HCT116 (cell line): ENCODE data around the gene TTC9B. TPM values are rescaled to one million over a fixed set of nuclear protein-coding genes. Genes with fewer than 3 reads are reported as not detected.

Experiments used
- ATAC-seq: fragments of 200-7000 bp; cut with Tn5 transposase; 2 replicates; pipeline ENCODE4 v1.9.1; 2020; ENCODE audit warnings: mild to moderate bottlenecking, moderate library complexity
- BruUV-seq: library from RNA; stranded (reverse); fragments of 400-500 nt; replicated peaks from 2 replicates; lab custom pipeline; 2021; lab: Mats Ljungman, UMichigan
- CTCF ChIA-PET: fragments of 300-600 bp; sonication (Branson Sonifier 250); formaldehyde crosslinking; loops from one replicate; lab custom pipeline; 2021; ENCODE audit warnings: antibody characterized with exemption; lab: Charles Lee
- POLR2A ChIA-PET: fragments of 300-600, 350-600 bp; sonication (Branson Sonifier 250); formaldehyde crosslinking; loops from one replicate; lab custom pipeline; 2021; ENCODE audit warnings: antibody characterized with exemption; lab: Charles Lee
- RAD21 ChIA-PET, 2 experiments: fragments of 300-600 bp; sonication (Branson Sonifier 250); formaldehyde crosslinking; loops; one replicate each; lab custom pipeline; 2023; ENCODE audit warnings: low total read pairs in 2 of 2; ENCODE audit not compliant: uncharacterized antibody in 2 of 2, unreplicated experiment in 2 of 2, low non-redundant PET in 1 of 2; lab: Charles Lee
- DNase-seq: peaks from one replicate; pipeline ENCODE4 v3.0.0-alpha.2; 2010; ENCODE audit warnings: low read depth, low spot score
- H2AFZ ChIP-seq: fragments of 200-600 bp; shearing (Covaris generic), sonication (generic); 2 replicates; pipeline ENCODE4 v1.6.1; 2017; ENCODE audit warnings: low read depth, mixed run types, mixed read lengths, antibody characterized with exemption, low read length; ENCODE audit not compliant: poor library complexity, severe bottlenecking
- H3K27ac ChIP-seq: 2 replicates; pipeline ENCODE4 v1.5.1; 2012; ENCODE audit warnings: low read depth, low read length
- H3K27me3 ChIP-seq: fragments of 200-600 bp; sonication (generic); 2 replicates; pipeline ENCODE4 v1.6.1; 2016; ENCODE audit warnings: mixed run types, low read length, mixed read lengths; ENCODE audit not compliant: insufficient read depth
- H3K36me3 ChIP-seq, 2 experiments: fragments of 200-500 bp in 1 of 2; fragments of 200-600 bp in 1 of 2; sonication (Bioruptor generic) in 1 of 2; sonication (generic) in 1 of 2; 2 replicates each; pipeline versions ENCODE4 v1.5.1 to v1.6.1; 2014 to 2016; ENCODE audit warnings: low read length in 2 of 2, inconsistent platforms in 1 of 2, mixed read lengths in 1 of 2, mixed run types in 1 of 2; ENCODE audit not compliant: insufficient read depth in 2 of 2, control insufficient read depth in 1 of 2
- H3K4me1 ChIP-seq, 2 experiments: fragments of 200-600 bp in 1 of 2; sonication (generic) in 1 of 2; 2 replicates each; pipeline versions ENCODE4 v1.5.1 to v1.6.1; 2012 to 2017; ENCODE audit warnings: low read length in 2 of 2, inconsistent platforms in 1 of 2, mild to moderate bottlenecking in 1 of 2, mixed read lengths in 1 of 2, mixed run types in 1 of 2, moderate library complexity in 1 of 2; ENCODE audit not compliant: insufficient read depth in 2 of 2, control insufficient read depth in 1 of 2
- H3K4me2 ChIP-seq: fragments of 200-600 bp; sonication (generic); 2 replicates; pipeline ENCODE4 v1.6.1; 2017; ENCODE audit warnings: mixed run types, low read length, mixed read lengths
- H3K4me3 ChIP-seq, 2 experiments: fragments of 200-600 bp in 1 of 2; sonication (generic) in 1 of 2; replicated peaks in 1 of 2; 2 replicates each; pipeline ENCODE4 v1.5.1; 2011 to 2016; ENCODE audit warnings: low read length in 2 of 2, control low read depth in 1 of 2, low read depth in 1 of 2, mild to moderate bottlenecking in 1 of 2, mixed read lengths in 1 of 2, mixed run types in 1 of 2
- H3K79me2 ChIP-seq: fragments of 200-600 bp; sonication (generic); 2 replicates; pipeline ENCODE4 v1.6.1; 2017; ENCODE audit warnings: mild to moderate bottlenecking, mixed run types, low read length, moderate library complexity, mixed read lengths; ENCODE audit not compliant: insufficient read depth
- H3K9ac ChIP-seq: fragments of 200-600 bp; sonication (generic); 2 replicates; pipeline ENCODE4 v1.6.1; 2016; ENCODE audit warnings: low read length, mixed read lengths
- H3K9me2 ChIP-seq: fragments of 200-600 bp; sonication (generic), shearing (Covaris generic); 2 replicates; pipeline ENCODE4 v1.6.1; 2017; ENCODE audit warnings: mixed run types, mild to moderate bottlenecking, moderate library complexity; ENCODE audit not compliant: insufficient read depth
- H3K9me3 ChIP-seq, 2 experiments: fragments of 200-500 bp in 1 of 2; fragments of 200-600 bp in 1 of 2; sonication (Bioruptor generic) in 1 of 2; sonication (generic) in 1 of 2; 2 replicates each; pipeline ENCODE4 v1.6.1; 2014 to 2017; ENCODE audit warnings: low read length in 2 of 2, mixed read lengths in 2 of 2, inconsistent platforms in 1 of 2, low read depth in 1 of 2, mild to moderate bottlenecking in 1 of 2, mixed run types in 1 of 2, moderate library complexity in 1 of 2; ENCODE audit not compliant: control insufficient read depth in 1 of 2, insufficient read depth in 1 of 2
- H4K20me1 ChIP-seq: fragments of 200-600 bp; sonication (generic), shearing (Covaris generic); 2 replicates; pipeline ENCODE4 v1.6.1; 2017; ENCODE audit warnings: mixed run types, mild to moderate bottlenecking, moderate library complexity; ENCODE audit not compliant: insufficient read depth
- EGR1 ChIP-seq: IDR thresholded peaks from 2 replicates; pipeline ENCODE4 v1.6.1; 2012; ENCODE audit warnings: low read depth
- ELF1 ChIP-seq: IDR thresholded peaks from 2 replicates; pipeline ENCODE4 v1.6.1; 2012; ENCODE audit warnings: low read depth, borderline replicate concordance
- EZH2phosphoT487 ChIP-seq: fragments of 200-600 bp; IDR thresholded peaks from 2 replicates; pipeline ENCODE4 v1.6.1; 2018; ENCODE audit warnings: antibody characterized with exemption, borderline replicate concordance
- FOSL1 ChIP-seq: IDR thresholded peaks from 2 replicates; pipeline ENCODE4 v1.6.1; 2012; ENCODE audit warnings: low read depth
- JUND ChIP-seq: IDR thresholded peaks from 2 replicates; pipeline ENCODE4 v1.6.1; 2012
- POLR2A ChIP-seq: IDR thresholded peaks from 2 replicates; pipeline ENCODE4 v1.7.0; 2011; ENCODE audit warnings: borderline replicate concordance; ENCODE audit not compliant: insufficient read depth, insufficient read length; ENCODE audit errors: extremely low read depth
- POLR2AphosphoS5 ChIP-seq: IDR thresholded peaks from 2 replicates; pipeline ENCODE4 v1.6.1; 2011; ENCODE audit warnings: mild to moderate bottlenecking, low read depth, low read length, moderate library complexity
- SP1 ChIP-seq: IDR thresholded peaks from 2 replicates; pipeline ENCODE4 v1.6.1; 2012; ENCODE audit warnings: low read depth
- SRF ChIP-seq: IDR thresholded peaks from 2 replicates; pipeline ENCODE4 v1.6.1; 2012; ENCODE audit warnings: low read depth
- YY1 ChIP-seq: IDR thresholded peaks from 2 replicates; pipeline ENCODE4 v1.6.1; 2011; ENCODE audit warnings: low read length, low read depth, moderate library complexity, mild to moderate bottlenecking; ENCODE audit not compliant: insufficient replicate concordance; ENCODE audit errors: extremely low read depth
- ZFX ChIP-seq: fragments of 450-650 bp; IDR thresholded peaks from 2 replicates; pipeline ENCODE4 v1.6.1; 2017
- intact Hi-C: fragments of 100-400 bp; cut with micrococcal nuclease; formaldehyde crosslinking; loops from 2 replicates; pipeline ENCODE4 v1.10.0; 2022
- total RNA-seq: library from RNA; stranded (reverse); gene quantifications from one replicate; pipeline ENCODE4 v1.2.1, GENCODE V29; 2021; ENCODE audit not compliant: unreplicated experiment
- TF ChIP-seq, protein P1 (sequence below): IDR thresholded peaks from 2 replicates; pipeline ENCODE4 v1.6.1; 2011; ENCODE audit warnings: mild to moderate bottlenecking, low read length, moderate library complexity; ENCODE audit not compliant: insufficient replicate concordance; ENCODE audit errors: extremely low read depth
- TF ChIP-seq, protein P2 (sequence below): IDR thresholded peaks from 2 replicates; pipeline ENCODE4 v1.6.1; 2012
- TF ChIP-seq, protein P3 (sequence below): IDR thresholded peaks from 2 replicates; pipeline ENCODE4 v1.6.1; 2012; ENCODE audit warnings: low read depth

The TTC9B gene
- total RNA-seq, 1 experiment from 2014 or later: 1.7 TPM

DNA sequence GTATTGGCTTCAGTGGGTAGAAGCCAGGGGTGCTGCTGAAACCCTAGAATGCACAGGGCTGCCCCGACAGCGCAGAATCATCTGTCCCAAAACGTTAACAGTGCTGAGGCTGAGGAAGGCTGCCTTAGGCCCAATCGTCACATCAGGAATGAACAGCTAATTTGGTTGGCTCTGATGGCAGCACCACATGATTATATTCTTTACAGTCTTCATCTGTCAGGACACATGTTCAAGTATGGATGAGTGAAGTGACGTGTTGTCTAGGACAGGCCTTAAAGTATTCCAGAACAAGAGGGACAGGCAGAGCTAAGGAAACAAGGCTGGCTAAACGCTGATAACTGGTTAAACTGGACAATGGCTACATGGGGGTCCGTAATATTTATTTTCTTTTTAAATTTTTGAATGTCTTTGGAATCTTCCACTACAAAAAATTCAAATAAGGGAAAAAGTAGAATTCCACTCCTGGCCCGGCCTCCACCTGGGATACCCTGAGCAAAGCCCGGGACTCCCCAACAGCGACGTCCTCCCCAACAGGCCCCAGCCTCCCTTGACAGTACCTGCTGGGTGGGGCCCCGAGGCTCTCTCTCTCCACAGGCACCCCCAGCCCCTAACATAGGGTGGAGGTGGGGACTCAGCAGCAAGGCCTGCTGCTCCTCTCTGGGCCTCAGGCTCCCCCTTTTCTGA, 23.1 kb upstream of the TTC9B start:
- BruUV-seq: no TSS peak
- no peak overlapping the region for H2AFZ ChIP-seq
- ATAC-seq (no peak), DNase-seq (no peak)
- H3K9me3 ChIP-seq: no peaks in the 10 kb centered on the region
- H3K4me1 ChIP-seq: no peaks in the 10 kb centered on the region
- H3K4me3 ChIP-seq: no peak overlapping the region
- H3K27me3 ChIP-seq: no peaks in the 10 kb centered on the region
- peaks cover 2 to 11% of the 10 kb centered on the region in 2 experiments; a peak in 3 of 4 replicates for H3K36me3 ChIP-seq
- TF ChIP-seq, protein P1, sequence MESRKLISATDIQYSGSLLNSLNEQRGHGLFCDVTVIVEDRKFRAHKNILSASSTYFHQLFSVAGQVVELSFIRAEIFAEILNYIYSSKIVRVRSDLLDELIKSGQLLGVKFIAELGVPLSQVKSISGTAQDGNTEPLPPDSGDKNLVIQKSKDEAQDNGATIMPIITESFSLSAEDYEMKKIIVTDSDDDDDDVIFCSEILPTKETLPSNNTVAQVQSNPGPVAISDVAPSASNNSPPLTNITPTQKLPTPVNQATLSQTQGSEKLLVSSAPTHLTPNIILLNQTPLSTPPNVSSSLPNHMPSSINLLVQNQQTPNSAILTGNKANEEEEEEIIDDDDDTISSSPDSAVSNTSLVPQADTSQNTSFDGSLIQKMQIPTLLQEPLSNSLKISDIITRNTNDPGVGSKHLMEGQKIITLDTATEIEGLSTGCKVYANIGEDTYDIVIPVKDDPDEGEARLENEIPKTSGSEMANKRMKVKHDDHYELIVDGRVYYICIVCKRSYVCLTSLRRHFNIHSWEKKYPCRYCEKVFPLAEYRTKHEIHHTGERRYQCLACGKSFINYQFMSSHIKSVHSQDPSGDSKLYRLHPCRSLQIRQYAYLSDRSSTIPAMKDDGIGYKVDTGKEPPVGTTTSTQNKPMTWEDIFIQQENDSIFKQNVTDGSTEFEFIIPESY: no peak
- TF ChIP-seq JUND: no peak
- TF ChIP-seq, protein P2, sequence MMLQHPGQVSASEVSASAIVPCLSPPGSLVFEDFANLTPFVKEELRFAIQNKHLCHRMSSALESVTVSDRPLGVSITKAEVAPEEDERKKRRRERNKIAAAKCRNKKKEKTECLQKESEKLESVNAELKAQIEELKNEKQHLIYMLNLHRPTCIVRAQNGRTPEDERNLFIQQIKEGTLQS: no peak
- TF ChIP-seq FOSL1: no peak
- TF ChIP-seq POLR2A: no peak
- no peak for TF ChIP-seq EZH2phosphoT487
- ChIA-PET RAD21 (no interaction called here), CTCF (no interaction called here), POLR2A (no interaction called here)
- intact Hi-C loops: no loop called here
- H3K79me2 ChIP-seq: peaks cover 11% of the 10 kb centered on the region; the same call in 1 of the 2 replicates
- H3K4me2 ChIP-seq: no peak overlapping the region
- no peaks in the 10 kb centered on the region for H4K20me1 ChIP-seq
- no peak overlapping the region for H3K9ac ChIP-seq
- H3K9me2 ChIP-seq: no peaks in the 10 kb centered on the region
- H3K27ac ChIP-seq: no peak overlapping the region

DNA sequence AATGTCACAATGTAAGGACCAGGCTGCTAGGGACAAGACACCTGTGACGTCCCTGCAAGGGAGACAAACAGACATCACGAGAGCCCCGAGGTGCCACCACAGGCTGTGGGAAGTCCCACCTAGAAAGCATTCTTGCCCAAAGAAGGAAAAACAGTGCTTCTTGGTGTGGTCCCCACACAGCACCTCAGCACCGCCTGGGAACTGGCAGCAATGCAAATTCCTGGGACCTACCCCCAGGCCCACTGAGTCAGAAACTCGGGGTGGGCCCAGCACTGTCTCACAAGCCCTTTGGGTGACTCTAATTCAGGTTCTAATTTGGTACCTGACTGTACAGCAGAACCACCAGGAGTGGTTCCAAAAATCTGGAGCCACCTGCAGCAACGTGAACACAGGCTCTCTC, 22.1 kb upstream of the TTC9B start:
- Histone ChIP-seq H3K79me2 (peaks cover 10% of the 10 kb centered on the region; the same call in 1 of the 2 replicates), H3K4me3 (no peak overlapping the region), H4K20me1 (no peaks in the 10 kb centered on the region), H3K9me2 (no peaks in the 10 kb centered on the region), H3K9ac (no peak overlapping the region), H3K27ac (no peak overlapping the region), H2AFZ (no peak overlapping the region), H3K9me3 (no peaks in the 10 kb centered on the region), H3K4me1 (no peaks in the 10 kb centered on the region), H3K36me3 (peaks cover 6 to 11% of the 10 kb centered on the region in 2 experiments; a peak in 3 of 4 replicates), H3K27me3 (no peaks in the 10 kb centered on the region), H3K4me2 (no peak overlapping the region)
- DNase-seq (no peak), ATAC-seq (no peak)
- RAD21 ChIA-PET: no interaction called here
- no TSS peak for BruUV-seq
- CTCF ChIA-PET: no interaction called here
- POLR2A ChIA-PET: no interaction called here
- intact Hi-C loops: no loop called here
- TF ChIP-seq, protein P3, sequence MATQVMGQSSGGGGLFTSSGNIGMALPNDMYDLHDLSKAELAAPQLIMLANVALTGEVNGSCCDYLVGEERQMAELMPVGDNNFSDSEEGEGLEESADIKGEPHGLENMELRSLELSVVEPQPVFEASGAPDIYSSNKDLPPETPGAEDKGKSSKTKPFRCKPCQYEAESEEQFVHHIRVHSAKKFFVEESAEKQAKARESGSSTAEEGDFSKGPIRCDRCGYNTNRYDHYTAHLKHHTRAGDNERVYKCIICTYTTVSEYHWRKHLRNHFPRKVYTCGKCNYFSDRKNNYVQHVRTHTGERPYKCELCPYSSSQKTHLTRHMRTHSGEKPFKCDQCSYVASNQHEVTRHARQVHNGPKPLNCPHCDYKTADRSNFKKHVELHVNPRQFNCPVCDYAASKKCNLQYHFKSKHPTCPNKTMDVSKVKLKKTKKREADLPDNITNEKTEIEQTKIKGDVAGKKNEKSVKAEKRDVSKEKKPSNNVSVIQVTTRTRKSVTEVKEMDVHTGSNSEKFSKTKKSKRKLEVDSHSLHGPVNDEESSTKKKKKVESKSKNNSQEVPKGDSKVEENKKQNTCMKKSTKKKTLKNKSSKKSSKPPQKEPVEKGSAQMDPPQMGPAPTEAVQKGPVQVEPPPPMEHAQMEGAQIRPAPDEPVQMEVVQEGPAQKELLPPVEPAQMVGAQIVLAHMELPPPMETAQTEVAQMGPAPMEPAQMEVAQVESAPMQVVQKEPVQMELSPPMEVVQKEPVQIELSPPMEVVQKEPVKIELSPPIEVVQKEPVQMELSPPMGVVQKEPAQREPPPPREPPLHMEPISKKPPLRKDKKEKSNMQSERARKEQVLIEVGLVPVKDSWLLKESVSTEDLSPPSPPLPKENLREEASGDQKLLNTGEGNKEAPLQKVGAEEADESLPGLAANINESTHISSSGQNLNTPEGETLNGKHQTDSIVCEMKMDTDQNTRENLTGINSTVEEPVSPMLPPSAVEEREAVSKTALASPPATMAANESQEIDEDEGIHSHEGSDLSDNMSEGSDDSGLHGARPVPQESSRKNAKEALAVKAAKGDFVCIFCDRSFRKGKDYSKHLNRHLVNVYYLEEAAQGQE: no peak
- TF ChIP-seq SP1 (no peak), JUND (no peak), ZFX (no peak), SRF (no peak), EGR1 (no peak), YY1 (no peak), POLR2AphosphoS5 (no peak), ELF1 (no peak)
